HEK293 (cell line): ENCODE data around the gene EVL.
"Not testable (repeated sequence)": the region's sequence is repeated elsewhere in the genome, so short reads cannot be mapped to it uniquely, and the experiment has no call there.

Experiments used
- CTCF ChIA-PET: fragments of 350-600 bp; formaldehyde crosslinking; extraction: SDS; loops from one replicate; lab custom pipeline; 2021; ENCODE audit warnings: antibody characterized with exemption; lab: Yijun Ruan, JAX
- POLR2A ChIA-PET: fragments of 300-600 bp; formaldehyde crosslinking; extraction: SDS; loops from one replicate; lab custom pipeline; 2020; ENCODE audit warnings: antibody characterized with exemption, inconsistent platforms; lab: Yijun Ruan, JAX
- H3K27ac ChIP-seq: fragments of 200-500 bp; sonication (Bioruptor generic); 2 replicates; pipeline ENCODE4 v1.5.1; 2014; ENCODE audit warnings: low read depth, low read length, control low read depth, inconsistent platforms; ENCODE audit errors: extremely low read depth
- H3K36me3 ChIP-seq, 2 experiments: fragments of 200-500 bp in 1 of 2; sonication (Bioruptor generic) in 1 of 2; 1 replicate in 1 of 2; 2 replicates in 1 of 2; pipeline ENCODE4 v1.5.1; 2014 to 2017; ENCODE audit warnings: inconsistent platforms in 2 of 2, low read length in 2 of 2; ENCODE audit not compliant: control insufficient read depth in 2 of 2, insufficient read depth in 1 of 2
- H3K4me1 ChIP-seq: fragments of 200-500 bp; sonication (Bioruptor generic); 2 replicates; pipeline ENCODE4 v1.5.1; 2014; ENCODE audit warnings: mild to moderate bottlenecking, low read length, inconsistent platforms; ENCODE audit not compliant: control insufficient read depth, insufficient read depth
- H3K4me3 ChIP-seq: 2 replicates; pipeline ENCODE4 v1.5.1; 2011; ENCODE audit warnings: low read depth, mild to moderate bottlenecking, control low read depth, low read length, moderate library complexity
- H3K9me3 ChIP-seq: fragments of 200-500 bp; sonication (Bioruptor generic); 2 replicates; pipeline ENCODE4 v1.5.1; 2014; ENCODE audit warnings: low read depth, low read length, inconsistent platforms; ENCODE audit not compliant: control insufficient read depth, insufficient read depth
- ATF2 ChIP-seq: fragments of 450-650 bp; formaldehyde crosslinking; IDR thresholded peaks from 2 replicates; pipeline ENCODE4 v1.5.1; 2016; ENCODE audit warnings: missing biosample characterization, missing genetic modification characterization, low read depth
- HIC1 ChIP-seq: fragments of 450-650 bp; formaldehyde crosslinking; IDR thresholded peaks from 2 replicates; pipeline ENCODE4 v1.5.1; 2016; ENCODE audit warnings: missing biosample characterization, missing genetic modification characterization
- KLF1 ChIP-seq: fragments of 450-650 bp; formaldehyde crosslinking; IDR thresholded peaks from 2 replicates; pipeline ENCODE4 v1.5.1; 2016; ENCODE audit warnings: missing biosample characterization, missing genetic modification characterization
- KLF10 ChIP-seq: fragments of 450-650 bp; IDR thresholded peaks from 2 replicates; pipeline ENCODE4 v1.5.1; 2018; ENCODE audit warnings: missing biosample characterization, mild to moderate bottlenecking, missing genetic modification characterization
- PRDM6 ChIP-seq: fragments of 450-650 bp; formaldehyde crosslinking; IDR thresholded peaks from 2 replicates; pipeline ENCODE4 v1.5.1; 2017; ENCODE audit warnings: missing biosample characterization, missing genetic modification characterization
- SETDB1 ChIP-seq: IDR thresholded peaks from one replicate; pipeline ENCODE4 v1.6.1; 2017; ENCODE audit warnings: mild to moderate bottlenecking, low read length, moderate library complexity, mixed read lengths; ENCODE audit not compliant: insufficient read length
- ZBTB20 ChIP-seq: fragments of 450-650 bp; formaldehyde crosslinking; IDR thresholded peaks from 2 replicates; pipeline ENCODE4 v1.5.1; 2016; ENCODE audit warnings: missing biosample characterization, missing genetic modification characterization
- ZNF10 ChIP-seq: fragments of 450-650 bp; formaldehyde crosslinking; IDR thresholded peaks from 2 replicates; pipeline ENCODE4 v1.5.1; 2017; ENCODE audit warnings: missing biosample characterization, missing genetic modification characterization
- ZNF140 ChIP-seq: fragments of 450-650 bp; formaldehyde crosslinking; IDR thresholded peaks from 2 replicates; pipeline ENCODE4 v1.5.1; 2016; ENCODE audit warnings: missing biosample characterization, missing genetic modification characterization
- ZNF184 ChIP-seq: fragments of 450-650 bp; IDR thresholded peaks from 2 replicates; pipeline ENCODE4 v1.5.1; 2018; ENCODE audit warnings: missing biosample characterization, mild to moderate bottlenecking, missing genetic modification characterization
- ZNF280C ChIP-seq: fragments of 450-650 bp; formaldehyde crosslinking; IDR thresholded peaks from 2 replicates; pipeline ENCODE4 v1.5.1; 2016; ENCODE audit warnings: missing biosample characterization, missing genetic modification characterization
- ZNF449 ChIP-seq: fragments of 450-650 bp; formaldehyde crosslinking; IDR thresholded peaks from 2 replicates; pipeline ENCODE4 v1.5.1; 2017; ENCODE audit warnings: missing biosample characterization, mild to moderate bottlenecking, missing genetic modification characterization, moderate library complexity
- ZNF548 ChIP-seq: fragments of 450-650 bp; formaldehyde crosslinking; IDR thresholded peaks from 2 replicates; pipeline ENCODE4 v1.5.1; 2016; ENCODE audit warnings: missing biosample characterization, missing genetic modification characterization
- ZNF555 ChIP-seq: fragments of 450-650 bp; formaldehyde crosslinking; conservative IDR thresholded peaks from 2 replicates; pipeline ENCODE4 v1.5.1; 2017; ENCODE audit warnings: missing biosample characterization, mild to moderate bottlenecking, missing genetic modification characterization, inconsistent platforms
- ZSCAN30 ChIP-seq: fragments of 450-650 bp; IDR thresholded peaks from 2 replicates; pipeline ENCODE4 v1.5.1; 2018; ENCODE audit warnings: missing biosample characterization, mild to moderate bottlenecking, missing genetic modification characterization, moderate library complexity

The EVL gene

GRCh38 chr14:100062590-100062989 is 2.6 kb upstream of the EVL start (continued):
- TF ChIP-seq ZNF140 (tag by site-specific recombination): no peak
- no peak for TF ChIP-seq HIC1 (tag by site-specific recombination)
- TF ChIP-seq KLF1 (tag by site-specific recombination): no peak
- no peak for TF ChIP-seq ZNF555 (tag by site-specific recombination)
- no peak for TF ChIP-seq ZNF548 (tag by site-specific recombination)
- TF ChIP-seq ZNF280C (tag by site-specific recombination): no peak

GRCh38 chr14:100063314-100063941 is 1.8 kb upstream of the EVL start:
- peaks cover 12% of the 10 kb centered on the region for H3K4me1 ChIP-seq
- CTCF ChIA-PET: no interaction called here
- POLR2A ChIA-PET: no interaction called here
- TF ChIP-seq KLF10 (tag by site-specific recombination): no peak
- peak; percentile 64; the same call in 1 of the 2 replicates for TF ChIP-seq ZNF10 (tag by site-specific recombination)
- no peak overlapping the region for H3K4me3 ChIP-seq
- no peaks in the 10 kb centered on the region for H3K36me3 ChIP-seq
- H3K27ac ChIP-seq: no peak overlapping the region
- H3K9me3 ChIP-seq: no peaks in the 10 kb centered on the region

- peaks cover 12% of the 10 kb centered on the region for H3K4me1 ChIP-seq
- CTCF ChIA-PET, H3K27ac ChIP-seq, H3K9me3 ChIP-seq, H3K36me3 ChIP-seq, POLR2A ChIA-PET, H3K4me3 ChIP-seq: not testable (repeated sequence)
- peak; percentile 43; the same call in 1 of the 2 replicates for TF ChIP-seq PRDM6 (tag by site-specific recombination)
- TF ChIP-seq ZSCAN30: 0 out of 2 replicates have a peak, but pooled peaks have one; percentile 18
Observed at GRCh38 chr14:100064335-100065092, 708 bp upstream of the EVL start.

- TF ChIP-seq ZNF184 (no peak), PRDM6 (tag by site-specific recombination) (peak; percentile 32; the same call in 1 of the 2 replicates), SETDB1 (no peak), ZNF449 (tag by site-specific recombination) (peak; percentile 91), ZBTB20 (tag by site-specific recombination) (no peak), ATF2 (tag by site-specific recombination) (no peak)
- TF ChIP-seq, all 188 proteins: peak for 2
- H3K4me1 ChIP-seq: peaks cover 12% of the 10 kb centered on the region
- ChIA-PET CTCF (no interaction called here), POLR2A (no interaction called here)
- no peak overlapping the region for H3K4me3 ChIP-seq
- H3K36me3 ChIP-seq: no peaks in the 10 kb centered on the region
- H3K9me3 ChIP-seq: no peaks in the 10 kb centered on the region
- H3K27ac ChIP-seq: no peak overlapping the region
Observed at GRCh38 chr14:100065942-100066574, 836 bp downstream of the EVL start.
